ENCODE measurements around the gene TMEM255B.

DNA sequence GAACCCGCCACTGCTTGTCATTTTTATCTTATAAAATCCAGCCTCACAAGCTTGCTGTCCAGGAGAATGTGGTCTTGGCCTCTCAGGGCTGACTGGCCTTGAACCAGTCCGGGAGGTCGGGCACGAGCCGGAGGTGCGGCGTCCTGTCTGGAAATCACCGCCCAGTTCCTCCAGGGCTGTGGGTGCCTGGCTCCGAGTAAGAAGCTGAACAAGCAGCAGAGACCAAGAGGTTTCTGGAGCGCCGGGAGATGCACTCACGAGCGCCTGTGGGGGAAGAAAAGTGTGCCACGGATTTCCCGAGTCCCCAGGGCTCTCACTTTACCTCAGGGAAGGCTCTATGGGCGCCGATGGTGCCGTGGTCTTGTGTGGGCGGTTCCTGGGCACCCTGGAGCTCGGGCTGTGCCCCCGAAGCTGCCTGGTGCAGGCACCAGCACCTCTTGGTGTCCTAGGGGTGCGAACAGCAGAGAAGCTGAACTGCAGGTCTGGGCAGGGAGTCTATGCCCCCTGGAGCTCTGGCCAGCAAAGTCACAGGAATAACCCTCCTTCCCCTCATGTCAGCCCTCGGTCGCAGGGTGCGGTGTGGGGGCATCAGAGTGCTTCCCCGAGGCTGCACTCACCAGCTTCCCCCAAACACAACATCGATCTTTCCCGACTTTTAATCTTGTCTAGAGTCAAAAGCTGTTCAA, 54.9 kb downstream of the TMEM255B start:
- TF ChIP-seq GATA2 (IDR thresholded peaks at IDR 0.05; ENCODE audit: low read depth, low read length) (no peak), GATA3 (IDR thresholded peaks at IDR 0.05; ENCODE audit: low read depth, low read length) (no peak)
